Skin of body (tissue), 2 donors: ENCODE data around the gene CMBL. TPM values are rescaled to one million over a fixed set of nuclear protein-coding genes. Genes with fewer than 3 reads are reported as not detected.
"Not testable (repeated sequence)": the region's sequence is repeated elsewhere in the genome, so short reads cannot be mapped to it uniquely, and the experiment has no call there.

Source experiments
- DNase-seq: peaks from one replicate; lab custom pipeline; 2025; lab: John Stamatoyannopoulos, UW
- total RNA-seq: library from RNA; depleted of rRNA; stranded (reverse); fragments of >200 nt; gene quantifications from one replicate; pipeline ENCODE4 v1.2.3, GENCODE V29; 2014

The CMBL gene
- total RNA-seq, 1 donor from 2014 or later: 16.9 TPM

DNA sequence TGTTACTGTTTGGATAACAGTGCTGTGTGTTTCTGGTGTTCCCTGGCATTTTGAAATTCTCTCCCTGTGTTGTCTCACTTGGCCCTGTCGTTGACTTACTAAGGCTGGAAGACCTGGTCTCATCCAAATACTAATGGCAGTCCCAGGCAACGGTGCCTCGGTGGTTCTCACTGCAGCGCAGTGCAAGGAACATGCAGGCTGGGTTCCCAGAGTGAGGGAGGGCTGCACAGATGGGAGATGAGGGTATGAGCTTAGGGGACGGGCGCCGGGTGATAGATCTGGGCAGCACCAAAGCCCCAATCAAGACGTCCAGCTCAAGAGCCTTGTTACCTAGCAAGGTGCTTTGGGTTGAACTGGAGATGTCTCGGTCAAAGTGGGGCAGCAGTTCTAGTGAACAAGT, 46.6 kb downstream of the CMBL start:
- no peak for DNase-seq

DNA sequence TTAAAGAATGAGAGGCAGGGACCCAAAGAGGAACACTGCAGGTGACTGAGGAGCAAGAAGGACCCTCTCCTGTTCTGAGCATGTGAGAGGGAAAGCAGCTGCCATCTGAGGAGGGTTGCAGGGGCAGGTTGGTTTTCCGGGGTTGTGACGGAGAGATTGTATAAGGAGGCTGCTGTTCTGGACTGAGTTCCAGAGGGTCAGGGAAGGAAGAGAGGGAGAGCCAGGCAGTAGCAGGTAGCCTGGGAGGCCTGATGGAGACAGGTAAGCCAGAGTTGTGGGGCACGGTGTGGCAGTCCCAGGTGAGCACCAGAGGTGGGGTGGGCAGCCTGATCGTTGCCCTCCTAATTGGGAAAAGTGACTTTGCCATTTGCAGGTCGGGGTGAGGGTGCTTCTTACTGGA, 47.8 kb downstream of the CMBL start:
- no peak for DNase-seq

DNA sequence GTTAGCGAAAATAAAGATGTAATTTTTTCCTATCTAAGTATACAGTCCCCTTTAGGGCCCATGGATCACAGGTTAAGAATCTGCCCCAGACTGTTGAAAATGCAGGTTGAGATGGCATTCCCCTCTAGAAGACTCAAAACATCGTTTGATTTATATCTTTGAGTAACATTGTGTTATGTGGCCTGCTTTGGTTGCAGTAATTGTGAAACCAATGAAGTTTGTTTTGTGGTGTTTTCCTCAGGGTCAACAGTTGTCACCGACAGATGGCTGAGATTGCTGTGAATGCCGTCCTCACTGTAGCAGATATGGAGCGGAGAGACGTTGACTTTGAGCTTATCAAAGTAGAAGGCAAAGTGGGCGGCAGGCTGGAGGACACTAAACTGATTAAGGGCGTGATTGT, 49.8 kb downstream of the CMBL start:
- DNase-seq: no peak

GRCh38 chr5:10254686-10255085, 53.0 kb downstream of the CMBL start:
- DNase-seq: no peak

DNA sequence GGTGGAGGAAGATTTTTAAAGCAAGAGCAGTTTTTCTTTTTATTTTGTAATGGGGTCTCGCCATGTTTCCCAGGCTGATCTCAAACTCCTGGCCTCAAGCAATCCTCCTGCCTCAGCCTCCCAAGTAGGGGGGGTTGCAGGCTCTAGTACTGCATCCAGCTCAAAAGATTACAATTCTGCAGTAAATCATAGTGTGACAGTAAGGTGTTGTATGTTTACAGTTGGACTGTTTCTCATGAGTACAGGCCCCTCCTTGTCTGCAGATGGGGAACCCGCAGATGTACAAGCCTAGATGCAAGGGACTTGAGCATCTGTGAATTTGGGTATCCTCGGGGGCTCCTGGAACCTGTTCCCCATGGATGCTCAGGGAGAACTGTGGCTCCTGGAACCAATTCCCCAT, 54.3 kb downstream of the CMBL start:
- DNase-seq: no peak

GRCh38 chr5:10251405-10251804, 56.3 kb downstream of the CMBL start:
- DNase-seq: no peak

DNA sequence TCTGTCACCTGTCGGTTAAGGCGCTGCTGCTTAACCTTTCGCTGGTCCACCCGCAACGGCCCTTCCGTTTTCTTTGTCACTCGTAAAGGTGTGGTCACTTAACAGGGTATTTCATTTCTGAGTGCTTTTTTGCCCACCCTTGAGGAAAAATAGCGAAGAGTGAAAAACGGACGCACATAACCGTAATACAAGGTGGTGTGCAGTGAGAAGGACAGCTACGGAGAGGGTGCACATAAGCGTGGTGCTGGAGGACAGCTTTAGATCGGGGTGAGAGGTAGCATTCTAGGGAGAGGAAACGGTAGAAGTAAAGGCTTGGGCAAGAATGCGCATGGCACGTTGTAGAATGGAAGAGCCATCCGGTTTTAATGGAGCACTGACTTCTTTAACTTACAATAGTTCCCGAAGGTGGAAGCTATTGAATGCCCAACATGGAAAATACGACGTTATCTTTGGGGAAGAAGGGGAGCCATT, 56.9 kb downstream of the CMBL start:
- peak; percentile 9 for DNase-seq

DNA sequence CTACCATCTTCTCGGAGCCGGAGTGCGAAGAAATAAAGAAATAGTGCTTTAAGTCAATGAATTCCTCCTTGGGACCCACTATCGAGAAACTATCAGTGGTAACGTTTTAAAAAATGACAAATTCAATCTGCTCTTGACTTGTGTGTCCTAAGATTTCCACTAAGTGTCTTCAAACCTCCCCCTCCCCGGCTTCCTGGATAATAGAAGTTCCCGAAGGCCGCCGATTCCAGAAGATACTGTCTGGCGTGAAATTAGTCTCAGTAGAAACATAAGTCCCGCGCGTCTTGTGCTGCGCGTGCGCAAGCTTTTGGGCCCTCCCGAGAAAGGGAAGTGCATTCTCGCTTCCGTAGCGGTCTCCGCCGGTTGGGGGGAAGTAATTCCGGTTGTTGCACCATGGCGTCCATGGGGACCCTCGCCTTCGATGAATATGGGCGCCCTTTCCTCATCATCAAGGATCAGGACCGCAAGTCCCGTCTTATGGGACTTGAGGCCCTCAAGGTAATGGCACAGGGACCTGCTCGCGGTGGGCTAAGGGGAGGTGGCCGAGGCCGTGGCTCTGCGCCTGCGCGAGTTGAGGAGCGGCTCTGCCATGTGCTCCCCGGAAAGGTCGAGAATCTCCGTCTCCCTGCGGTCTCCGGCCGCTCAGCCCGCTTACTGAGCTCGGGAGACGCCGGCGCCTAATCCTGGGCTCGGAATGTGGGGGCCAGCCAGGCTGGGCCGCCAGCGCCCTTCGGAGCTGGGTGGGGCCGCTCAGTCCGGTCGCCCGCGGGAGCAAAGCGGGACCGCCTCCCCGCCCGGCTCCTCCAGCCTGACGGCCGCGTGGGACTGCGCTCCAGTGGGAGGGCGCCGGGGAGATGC, 57.5 kb downstream of the CMBL start, which contains the start of gene CCT5:
TSS of gene CCT5 (plus strand) at position 333 of the 858 bp plus-strand sequence. CDS start at position 394, 61 bp downstream.
- peak; percentile 98 for DNase-seq

GRCh38 chr5:10248378-10249260, 59.1 kb downstream of the CMBL start:
- DNase-seq: no peak

DNA sequence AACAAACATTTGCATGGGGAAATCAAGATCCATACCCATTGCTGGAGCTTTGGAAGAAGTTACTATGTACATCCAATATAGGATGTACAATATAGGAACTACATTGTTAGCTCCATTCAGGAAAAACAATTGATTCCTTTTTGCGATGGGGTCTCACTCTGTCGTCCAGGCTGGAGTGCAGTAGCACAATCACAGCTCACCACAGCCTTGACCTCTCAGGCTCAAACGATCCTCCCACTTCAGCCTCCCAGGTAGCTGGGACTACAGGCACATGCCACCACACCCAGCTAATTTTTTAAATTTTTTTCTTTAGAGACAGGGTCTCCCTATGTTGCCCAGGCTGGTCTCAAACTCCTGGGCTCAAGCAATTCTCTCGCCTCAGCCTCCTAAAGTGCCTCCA, 60.5 kb downstream of the CMBL start:
- DNase-seq: not testable (repeated sequence)

DNA sequence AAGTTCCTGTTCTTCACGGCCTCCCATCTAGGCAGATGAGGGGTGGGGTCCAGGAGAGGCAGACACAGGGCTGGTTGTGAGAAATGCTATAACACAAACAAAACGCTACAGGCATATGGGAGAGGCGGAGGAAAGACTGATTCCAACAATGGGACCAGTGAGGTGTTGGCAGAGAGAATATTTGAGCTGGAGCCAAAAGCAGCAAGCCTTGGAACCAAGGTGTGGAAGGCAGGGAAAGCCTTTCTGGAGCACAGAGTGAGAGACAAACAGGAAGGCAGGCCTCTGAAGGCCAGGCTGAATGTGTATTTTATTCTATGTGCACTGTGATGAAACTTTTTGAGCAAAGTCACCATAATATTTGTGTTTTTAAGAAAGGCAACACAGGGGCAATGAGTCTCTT, 60.9 kb downstream of the CMBL start:
- DNase-seq: no peak

- DNase-seq: no peak
Observed at GRCh38 chr5:10244342-10244944, 63.3 kb downstream of the CMBL start.

DNA sequence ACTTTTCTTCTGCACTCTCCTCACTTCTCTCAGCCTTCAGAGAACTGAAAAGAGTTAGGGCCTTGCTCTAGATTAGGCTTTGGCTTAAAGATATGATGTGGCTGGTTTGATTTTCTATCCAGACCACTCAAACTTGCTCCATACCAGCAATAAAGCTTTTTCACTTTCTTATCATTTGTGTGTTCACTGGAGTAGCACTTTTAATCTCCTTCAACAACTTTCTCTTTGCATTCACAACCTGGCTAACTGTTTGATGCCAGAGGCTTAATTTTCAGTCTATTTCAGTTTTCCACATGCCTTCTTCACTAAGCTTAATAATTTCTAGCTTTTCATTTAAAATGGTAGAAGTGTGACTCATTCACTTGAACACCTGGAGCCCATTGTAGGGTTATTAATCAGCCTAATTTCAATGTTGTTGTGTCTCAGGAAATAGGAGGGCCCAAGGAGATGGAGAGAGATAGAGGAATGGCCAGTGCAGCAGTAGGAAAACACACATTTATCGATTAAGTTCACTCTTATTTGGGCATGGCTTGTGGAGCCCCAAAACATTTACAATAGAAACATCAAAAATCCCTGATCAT, 64.0 kb downstream of the CMBL start:
- DNase-seq: no peak

- DNase-seq: no peak
Observed at GRCh38 chr5:10235350-10235749, 72.4 kb downstream of the CMBL start.

DNA sequence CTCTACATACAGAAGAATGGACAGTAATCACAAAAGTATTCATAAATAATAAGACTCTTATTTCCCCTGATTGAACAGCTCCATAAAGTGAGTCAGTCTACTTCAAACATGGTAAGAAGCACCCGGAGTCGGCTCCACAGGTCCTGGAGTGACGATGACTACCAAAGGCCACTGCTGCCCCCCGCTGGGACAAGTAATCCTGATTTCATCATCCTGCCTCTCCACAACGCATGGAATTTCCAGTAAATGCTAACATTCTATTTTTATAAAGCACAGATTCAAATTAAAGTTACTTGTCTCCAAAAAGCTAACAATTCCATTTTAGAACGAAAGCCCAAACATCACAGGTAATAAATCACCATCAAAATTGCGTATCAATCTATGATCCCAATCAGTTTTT, 74.2 kb downstream of the CMBL start:
- no peak for DNase-seq

DNA sequence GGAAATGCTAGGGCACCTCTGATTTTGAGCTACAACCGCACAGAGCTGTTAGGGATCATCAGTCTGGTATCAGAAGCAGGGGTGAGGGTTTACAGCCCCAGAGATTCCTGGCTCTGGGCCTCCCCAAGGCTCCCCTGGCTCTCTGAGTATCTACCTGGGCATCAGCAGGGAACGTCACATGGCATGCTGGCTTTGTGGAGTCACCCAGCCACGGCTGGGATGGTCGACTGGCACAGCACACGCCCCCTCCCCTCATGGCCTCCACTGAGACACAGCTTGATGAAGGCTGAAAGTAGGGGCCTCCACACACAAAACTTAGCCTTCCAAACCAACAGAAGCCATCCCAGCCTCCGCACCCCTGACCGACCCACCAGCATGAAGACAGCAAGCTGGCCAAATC, 74.7 kb downstream of the CMBL start:
- no peak for DNase-seq

DNA sequence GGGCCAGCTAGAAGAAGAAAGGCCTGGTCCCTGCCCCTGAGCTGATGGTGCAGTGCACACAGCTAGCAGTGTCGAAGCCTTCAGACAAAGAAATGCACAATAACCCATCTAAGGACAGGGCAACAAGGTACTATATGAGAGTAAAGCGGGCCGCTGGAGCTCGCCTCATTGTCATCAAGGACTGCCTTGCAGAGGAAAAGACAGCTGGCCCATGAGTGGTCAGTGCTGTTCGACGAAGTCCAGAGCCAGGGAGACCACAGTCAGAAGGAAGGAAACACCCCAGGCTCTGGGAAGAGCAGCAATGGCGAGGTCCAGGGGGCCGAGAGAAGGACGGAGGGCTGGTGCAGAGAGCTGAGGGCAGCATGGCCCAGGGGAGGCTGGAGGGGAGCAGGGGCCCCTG, 75.3 kb downstream of the CMBL start:
- no peak for DNase-seq

- no peak for DNase-seq
Observed at GRCh38 chr5:10229306-10230048, 78.2 kb downstream of the CMBL start.

GRCh38 chr5:10228288-10228687, 79.4 kb downstream of the CMBL start:
- DNase-seq: no peak
